Measurements from ENCODE around the gene GRXCR2.

Gene GRXCR2

GRCh38 chr5:145835848-145836239 lies 37.0 kb downstream of the GRXCR2 start:
- DNase-seq = no peak

- peak in 50 of 51 donors; percentile 18 to 80 (median 55) for DNase-seq
Observed at GRCh38 chr5:145834917-145835847, 37.6 kb downstream of the GRXCR2 start, which contains the start of gene PRELID2. TSS of gene PRELID2 (minus strand) at chr5:145835342. CDS start at chr5:145835251, 91 bp downstream.

GRCh38 chr5:145834554-145834916 lies 38.3 kb downstream of the GRXCR2 start:
- DNase-seq = no peak

GRCh38 chr5:145833631-145834200 lies 39.1 kb downstream of the GRXCR2 start:
- no peak for DNase-seq

- DNase-seq = no peak
Observed at GRCh38 chr5:145830594-145830993, 42.2 kb downstream of the GRXCR2 start.

GRCh38 chr5:145829708-145830361 lies 43.0 kb downstream of the GRXCR2 start:
- no peak for DNase-seq

- DNase-seq = no peak
Observed at GRCh38 chr5:145826895-145827674, 45.7 kb downstream of the GRXCR2 start.

- peak in 1 of 51 donors; percentile 18 for DNase-seq
Observed at GRCh38 chr5:145825751-145826180, 47.0 kb downstream of the GRXCR2 start.

- no peak for DNase-seq
Observed at GRCh38 chr5:145824040-145824439, 48.8 kb downstream of the GRXCR2 start.

- no peak for DNase-seq
Observed at GRCh38 chr5:145818604-145819003, 54.2 kb downstream of the GRXCR2 start.

- DNase-seq = no peak
Observed at GRCh38 chr5:145812877-145813276, 59.9 kb downstream of the GRXCR2 start.

GRCh38 chr5:145811834-145812625 lies 60.8 kb downstream of the GRXCR2 start:
- DNase-seq = peak in 18 of 51 donors; percentile 0 to 36 (median 8)
